Measurements from ENCODE around the gene UQCRQ.

UQCRQ gene

GRCh38 chr5:132887283-132887682 is 20.8 kb downstream of the UQCRQ start:
- Histone ChIP-seq H3K9me3 (ENCODE audit: low read length) (no peaks in the 10 kb centered on the region), H3K4me1 (ENCODE audit: insufficient read depth, low read length, severe bottlenecking) (peaks cover 6% of the 10 kb centered on the region), H4K20me1 (ENCODE audit: insufficient read depth, low read length) (no peaks in the 10 kb centered on the region), H2AFZ (ENCODE audit: low read length) (no peak overlapping the region), H3K4me3 (ENCODE audit: low read depth, low read length, poor library complexity, severe bottlenecking) (no peak overlapping the region), H3K79me2 (ENCODE audit: insufficient read depth, low read length) (no peaks in the 10 kb centered on the region), H3F3A (ENCODE audit: insufficient read depth, low read length) (no peaks in the 10 kb centered on the region), H3K27me3 (ENCODE audit: insufficient read depth, low read length) (no peaks in the 10 kb centered on the region), H3K9me2 (ENCODE audit: low read depth, low read length) (no peaks in the 10 kb centered on the region), H3K4me2 (ENCODE audit: low read length) (no peak overlapping the region), H3K27ac (ENCODE audit: low read depth, low read length, poor library complexity, severe bottlenecking) (no peak overlapping the region), H3K36me3 (ENCODE audit: insufficient read depth, low read length) (peaks cover 71% of the 10 kb centered on the region), H3K9ac (ENCODE audit: low read length) (no peak overlapping the region)
- no peak for TF ChIP-seq CTCF (IDR thresholded peaks at IDR 0.05; ENCODE audit: low read length)
- no peak for TF ChIP-seq EZH2 (IDR thresholded peaks at IDR 0.05; ENCODE audit: borderline replicate concordance, low read length)

GRCh38 chr5:132889501-132889900 is 23.1 kb downstream of the UQCRQ start:
- Histone ChIP-seq H3K27me3 (ENCODE audit: insufficient read depth, low read length) (no peaks in the 10 kb centered on the region), H3K36me3 (ENCODE audit: insufficient read depth, low read length) (peaks cover 77% of the 10 kb centered on the region), H3K9ac (ENCODE audit: low read length) (no peak overlapping the region), H3K9me2 (ENCODE audit: low read depth, low read length) (no peaks in the 10 kb centered on the region), H3K79me2 (ENCODE audit: insufficient read depth, low read length) (no peaks in the 10 kb centered on the region), H3K4me3 (ENCODE audit: low read depth, low read length, poor library complexity, severe bottlenecking) (no peak overlapping the region), H3K27ac (ENCODE audit: low read depth, low read length, poor library complexity, severe bottlenecking) (no peak overlapping the region), H4K20me1 (ENCODE audit: insufficient read depth, low read length) (no peaks in the 10 kb centered on the region), H3K4me1 (ENCODE audit: insufficient read depth, low read length, severe bottlenecking) (peaks cover 6% of the 10 kb centered on the region), H3K4me2 (ENCODE audit: low read length) (no peak overlapping the region), H3K9me3 (ENCODE audit: low read length) (no peaks in the 10 kb centered on the region), H2AFZ (ENCODE audit: low read length) (no peak overlapping the region), H3F3A (ENCODE audit: insufficient read depth, low read length) (no peaks in the 10 kb centered on the region)
- TF ChIP-seq CTCF (IDR thresholded peaks at IDR 0.05; ENCODE audit: low read length): no peak
- no peak for TF ChIP-seq EZH2 (IDR thresholded peaks at IDR 0.05; ENCODE audit: borderline replicate concordance, low read length)

- no peaks in the 10 kb centered on the region for H3K9me3 ChIP-seq (ENCODE audit: low read length)
- no peak overlapping the region for H2AFZ ChIP-seq (ENCODE audit: low read length)
- no peaks in the 10 kb centered on the region for H3F3A ChIP-seq (ENCODE audit: insufficient read depth, low read length)
- H3K27ac ChIP-seq (ENCODE audit: low read depth, low read length, poor library complexity, severe bottlenecking): no peak overlapping the region
- H3K9me2 ChIP-seq (ENCODE audit: low read depth, low read length): no peaks in the 10 kb centered on the region
- H3K9ac ChIP-seq (ENCODE audit: low read length): no peak overlapping the region
- H4K20me1 ChIP-seq (ENCODE audit: insufficient read depth, low read length): no peaks in the 10 kb centered on the region
- no peak for TF ChIP-seq CTCF (IDR thresholded peaks at IDR 0.05; ENCODE audit: low read length)
- no peak for TF ChIP-seq EZH2 (IDR thresholded peaks at IDR 0.05; ENCODE audit: borderline replicate concordance, low read length)
- H3K4me2 ChIP-seq (ENCODE audit: low read length): no peak overlapping the region
- H3K27me3 ChIP-seq (ENCODE audit: insufficient read depth, low read length): no peaks in the 10 kb centered on the region
- peaks cover 6% of the 10 kb centered on the region for H3K4me1 ChIP-seq (ENCODE audit: insufficient read depth, low read length, severe bottlenecking)
- H3K4me3 ChIP-seq (ENCODE audit: low read depth, low read length, poor library complexity, severe bottlenecking): no peak overlapping the region
- H3K36me3 ChIP-seq (ENCODE audit: insufficient read depth, low read length): peaks cover 85% of the 10 kb centered on the region
- H3K79me2 ChIP-seq (ENCODE audit: insufficient read depth, low read length): no peaks in the 10 kb centered on the region
Measured at GRCh38 chr5:132890817-132891216, 24.4 kb downstream of the UQCRQ start.

All from OCI-LY1 (cell line).